Stimulated activated CD4-positive, alpha-beta T cell treated with anti-CD3 and anti-CD28 coated beads, Interleukin-1b, Interleukin-23, amount 100 ng/mL, for 48 hours (primary cell): ENCODE results near the gene CTR9.
"Not testable (repeated sequence)": the region's sequence is repeated elsewhere in the genome, so short reads cannot be mapped to it uniquely, and the experiment has no call there.

Experiments used
- DNase-seq: peaks from one replicate; pipeline ENCODE4 v3.0.0-alpha.2; 2020

Gene CTR9

GRCh38 chr11:10784232-10785145 lies 33.4 kb downstream of the CTR9 start:
- DNase-seq = no peak

- no peak for DNase-seq
These were observed 34.1 kb downstream of the CTR9 start for GRCh38 chr11:10785146-10785474.

- no peak for DNase-seq
These were observed 35.4 kb downstream of the CTR9 start for GRCh38 chr11:10786451-10786850.

GRCh38 chr11:10792385-10793068 lies 41.5 kb downstream of the CTR9 start:
- peak; percentile 83 for DNase-seq

DNA sequence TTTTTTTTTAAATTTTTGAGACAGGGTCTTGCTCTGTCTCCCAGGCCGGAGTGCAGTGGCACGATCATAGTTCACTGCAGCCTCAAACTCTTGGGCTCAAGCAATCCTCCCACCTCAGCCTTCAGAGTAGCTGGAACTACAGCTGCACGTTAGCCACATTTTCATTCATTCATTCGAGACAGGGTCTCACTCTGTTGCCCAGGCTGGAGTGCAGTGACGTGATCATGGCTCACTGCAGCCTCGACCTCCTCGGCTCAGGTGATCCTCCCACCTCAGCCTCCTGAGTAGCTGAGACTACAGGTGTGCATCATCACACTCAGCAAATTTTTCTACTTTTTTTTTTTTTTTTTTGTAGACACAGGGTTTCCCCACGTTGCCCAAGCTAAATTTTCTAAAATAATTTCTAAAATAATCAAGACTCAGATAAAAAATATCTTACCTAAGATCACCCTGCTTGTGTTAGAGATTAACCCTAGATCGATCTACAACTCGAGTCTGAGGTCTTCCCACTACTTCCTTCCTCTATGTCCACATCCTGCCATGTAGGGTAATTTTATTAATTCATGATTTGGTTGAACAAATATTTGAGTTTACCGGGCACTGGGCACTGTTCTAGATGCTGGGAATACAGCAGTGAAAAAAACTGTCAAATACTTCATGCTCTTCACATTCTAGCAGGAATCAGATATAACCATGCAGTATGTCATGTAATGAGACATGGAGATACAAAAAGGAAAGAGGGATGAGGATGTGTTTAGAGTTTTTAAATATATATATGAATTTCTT lies 42.6 kb downstream of the CTR9 start:
- DNase-seq = no peak

DNA sequence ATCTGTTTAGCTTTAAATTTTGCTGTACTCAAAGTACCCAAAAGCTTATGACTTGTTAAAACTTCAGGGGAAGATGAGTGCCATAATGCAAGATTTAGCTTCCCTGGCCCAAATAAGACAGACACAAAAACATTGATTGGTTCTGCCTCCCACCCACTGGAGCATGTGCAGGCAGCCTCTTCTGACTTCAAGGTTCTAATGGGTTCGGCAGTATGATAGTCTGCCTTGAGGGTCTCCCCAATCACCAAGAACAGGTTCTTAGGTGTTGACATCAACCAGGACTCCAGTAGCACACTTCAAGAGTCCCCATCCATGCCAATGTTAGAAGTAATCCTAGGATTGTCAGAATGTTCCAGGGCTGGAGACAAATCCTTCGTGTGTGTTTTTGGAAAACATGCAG lies 45.1 kb downstream of the CTR9 start:
- DNase-seq = no peak

GRCh38 chr11:10797001-10797400 lies 46.0 kb downstream of the CTR9 start:
- no peak for DNase-seq

DNA sequence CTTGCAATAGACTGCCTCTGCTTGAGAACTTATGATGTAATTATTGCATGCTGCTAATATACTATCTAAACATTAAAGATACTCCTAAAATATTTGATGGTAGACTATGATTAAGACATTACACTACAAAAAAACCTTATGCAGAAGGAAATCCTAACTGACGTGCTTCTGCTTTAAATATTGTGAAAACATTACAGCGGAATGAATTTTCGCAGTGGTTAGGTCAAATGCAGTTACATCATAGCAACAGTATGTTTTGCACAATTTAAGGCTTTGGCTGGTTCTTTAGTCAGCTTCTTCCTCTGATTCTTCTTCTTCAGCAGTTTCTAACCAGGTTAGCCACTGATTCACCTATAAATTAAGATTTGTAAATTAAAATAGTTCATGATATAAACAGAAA lies 46.5 kb downstream of the CTR9 start:
- DNase-seq = no peak

DNA sequence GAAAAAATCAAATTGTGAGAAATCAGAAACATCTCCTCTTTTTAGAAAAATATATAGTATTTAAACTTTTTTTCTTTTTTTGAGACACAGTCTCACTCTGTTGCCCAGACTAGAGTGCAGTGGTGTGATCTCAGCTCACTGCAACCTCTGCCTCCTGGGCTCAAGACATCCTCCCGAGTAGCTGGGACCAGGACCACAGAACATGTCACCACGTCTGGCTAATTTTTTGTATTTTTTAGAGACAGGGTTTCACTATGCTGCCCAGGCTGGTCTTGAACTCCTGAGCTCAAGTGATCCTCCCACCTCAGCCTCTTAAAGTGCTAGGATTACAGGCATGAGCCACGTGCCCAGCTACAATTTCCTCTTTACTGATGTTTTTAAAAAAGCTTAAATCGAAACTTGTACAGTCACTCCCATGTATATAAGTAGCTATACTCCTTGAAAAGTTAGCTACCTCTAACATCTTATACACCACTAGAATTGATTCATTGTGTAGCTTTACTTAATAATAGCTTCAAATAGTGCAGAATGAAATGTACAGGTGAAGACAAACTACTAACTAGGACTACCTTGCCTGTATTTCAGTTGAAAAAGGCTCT lies 47.4 kb downstream of the CTR9 start:
- no peak for DNase-seq

DNA sequence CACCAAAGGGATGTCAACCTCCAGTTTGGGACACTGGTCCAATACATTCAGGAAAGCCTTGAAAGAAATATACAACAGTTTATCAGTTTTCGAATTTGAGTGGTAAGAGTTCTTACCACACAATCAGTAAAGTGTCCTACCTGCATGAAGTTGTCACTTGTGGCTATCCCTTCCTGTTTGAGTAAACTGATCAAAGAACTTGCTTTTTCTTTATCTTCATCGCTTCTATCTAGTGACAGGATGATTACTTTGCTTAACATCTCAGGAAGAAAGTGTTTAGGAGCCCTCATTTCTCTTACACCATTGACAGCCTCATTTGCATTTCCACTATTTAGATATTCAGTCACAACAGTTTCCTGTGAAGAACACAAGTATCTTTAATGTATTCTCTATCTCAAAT lies 49.2 kb downstream of the CTR9 start:
- no peak for DNase-seq

DNA sequence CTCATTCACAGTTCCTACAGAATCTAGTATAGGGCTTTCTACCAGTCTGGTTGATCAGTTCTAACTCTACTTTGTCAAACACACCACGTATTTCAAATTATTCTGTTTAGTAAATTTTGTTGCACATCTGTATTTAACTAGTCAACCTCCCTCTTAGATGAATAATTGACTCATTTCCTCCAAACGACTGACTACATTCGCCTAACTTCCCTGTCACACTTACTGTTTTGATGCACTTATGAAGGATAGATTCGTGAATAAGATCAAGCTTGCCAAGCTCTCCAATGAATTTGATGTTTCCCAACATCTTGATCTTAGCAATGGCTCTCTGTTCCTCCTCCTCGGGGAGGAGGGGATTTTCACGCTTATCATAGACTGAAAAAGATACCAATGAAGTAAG lies 52.6 kb downstream of the CTR9 start:
- no peak for DNase-seq

- DNase-seq = no peak
These were observed 54.7 kb downstream of the CTR9 start for GRCh38 chr11:10805741-10806140.

DNA sequence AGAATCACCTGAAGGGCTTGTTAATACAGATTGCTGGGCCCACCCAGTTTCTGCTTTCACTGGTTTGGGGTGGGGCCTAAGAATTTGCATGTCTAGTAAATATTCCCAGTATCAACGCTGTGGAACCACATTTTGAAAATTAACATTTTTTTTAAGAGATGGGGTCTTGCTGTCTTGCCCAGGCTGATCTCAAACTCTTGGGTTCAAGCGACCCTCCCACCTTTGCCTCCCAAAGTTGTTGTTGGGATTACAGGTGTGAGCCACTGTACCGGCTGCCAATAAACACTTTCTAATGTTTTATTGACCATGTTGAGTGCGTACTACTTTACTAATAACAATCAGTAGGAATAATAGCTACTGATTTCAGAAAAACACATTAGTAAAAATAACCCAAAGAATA lies 55.2 kb downstream of the CTR9 start:
- no peak for DNase-seq

- DNase-seq = peak; percentile 48
These were observed 56.6 kb downstream of the CTR9 start for GRCh38 chr11:10807493-10808234.

DNA sequence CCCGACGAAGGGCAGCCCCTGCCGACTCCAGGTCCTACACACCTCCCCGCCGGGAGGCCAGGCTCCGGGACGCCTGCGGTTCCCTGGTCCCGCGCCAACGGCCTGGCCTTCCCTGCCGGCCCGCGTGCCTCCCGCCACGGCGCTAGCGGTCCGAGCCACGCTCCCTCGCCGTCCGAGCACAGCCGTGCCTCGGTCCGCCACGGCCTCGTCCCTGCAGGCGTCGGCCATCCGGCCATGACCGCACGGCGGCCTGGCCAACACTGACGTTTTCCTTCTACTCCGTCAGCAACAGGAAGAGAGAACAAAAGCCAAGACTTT lies 57.1 kb downstream of the CTR9 start:
- no peak for DNase-seq

DNA sequence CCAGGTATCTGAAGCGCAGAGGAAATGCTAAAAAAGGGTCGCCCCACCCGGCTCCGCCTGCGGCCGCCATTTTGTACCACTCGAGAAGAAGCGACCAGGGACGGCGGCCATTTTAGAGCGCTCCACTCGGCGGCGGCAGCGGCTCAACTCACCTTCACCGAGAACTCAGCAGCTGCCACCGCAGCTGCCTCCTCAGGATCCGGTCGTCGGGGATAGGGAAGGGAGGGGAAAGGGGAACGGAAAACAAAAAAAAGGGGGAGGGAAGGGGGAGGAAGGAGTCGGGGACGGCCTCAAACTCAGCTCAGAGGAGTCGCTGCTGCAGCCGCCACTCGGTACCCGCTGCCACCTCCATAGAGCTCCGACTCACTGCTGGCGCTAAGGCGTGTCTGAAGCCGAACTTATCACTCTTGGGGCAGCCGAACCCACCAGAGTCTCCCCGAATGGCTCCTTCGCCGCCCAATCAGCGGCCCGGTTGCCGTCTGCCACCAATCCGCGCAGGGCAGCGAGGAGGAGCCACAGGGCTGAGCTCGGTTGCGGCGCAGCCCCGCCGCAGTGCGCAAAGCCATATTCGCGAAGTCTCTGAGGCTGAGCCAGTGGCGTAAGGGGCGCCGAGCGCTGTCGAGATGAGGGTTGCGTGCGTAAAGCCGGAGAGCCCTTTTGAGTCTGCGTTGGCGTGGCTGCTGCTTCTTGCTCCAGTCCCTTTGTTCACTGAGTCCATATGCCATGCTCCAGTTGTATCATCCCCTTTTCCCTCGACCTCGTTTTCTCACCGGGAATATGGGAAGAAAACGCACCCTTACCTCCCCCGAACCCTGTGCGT lies 57.7 kb downstream of the CTR9 start, which contains the start of gene EIF4G2:
EIF4G2 (minus strand) TSS at position 374 of the 820 bp plus-strand sequence.
- DNase-seq = peak; percentile 98

DNA sequence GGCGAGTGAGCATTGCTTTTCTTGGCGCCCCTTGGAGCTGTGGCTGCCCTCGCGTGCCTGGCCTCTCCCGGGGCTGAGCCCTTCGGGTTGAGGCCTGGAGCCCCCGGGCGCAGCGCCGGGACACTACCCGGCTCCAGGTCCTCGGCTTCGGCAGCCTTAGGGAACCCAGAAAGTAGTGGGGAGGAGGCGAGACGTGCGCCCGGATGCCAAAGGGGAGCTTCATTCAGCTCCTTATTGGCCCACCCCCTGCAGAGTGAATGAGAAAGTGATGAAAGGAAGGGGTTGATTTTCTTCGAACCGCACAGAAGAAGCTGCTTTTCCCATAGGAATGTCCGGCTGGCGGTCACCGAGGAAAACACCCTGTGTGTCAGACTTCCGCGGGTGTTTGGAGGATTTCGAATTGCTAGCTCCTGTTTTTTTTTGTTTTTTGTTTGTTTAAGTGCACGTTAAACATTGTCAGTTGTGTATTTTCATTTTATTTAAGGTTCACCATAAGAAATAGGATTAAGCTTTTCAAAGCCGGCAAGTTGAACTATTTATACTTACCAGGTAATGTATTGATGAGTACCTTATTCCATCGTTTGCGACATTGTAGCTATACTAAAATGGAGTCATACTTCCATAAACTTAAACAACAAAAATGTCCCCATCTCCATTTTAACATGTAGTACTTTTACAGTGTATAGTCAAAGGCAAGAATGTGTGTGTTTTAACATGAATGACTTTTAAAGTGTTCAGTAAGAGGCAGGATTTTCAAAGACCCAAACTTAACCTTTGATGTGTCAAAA lies 58.5 kb downstream of the CTR9 start:
- peak; percentile 41 for DNase-seq

- DNase-seq = no peak
These were observed 62.9 kb downstream of the CTR9 start for GRCh38 chr11:10813945-10814344.

DNA sequence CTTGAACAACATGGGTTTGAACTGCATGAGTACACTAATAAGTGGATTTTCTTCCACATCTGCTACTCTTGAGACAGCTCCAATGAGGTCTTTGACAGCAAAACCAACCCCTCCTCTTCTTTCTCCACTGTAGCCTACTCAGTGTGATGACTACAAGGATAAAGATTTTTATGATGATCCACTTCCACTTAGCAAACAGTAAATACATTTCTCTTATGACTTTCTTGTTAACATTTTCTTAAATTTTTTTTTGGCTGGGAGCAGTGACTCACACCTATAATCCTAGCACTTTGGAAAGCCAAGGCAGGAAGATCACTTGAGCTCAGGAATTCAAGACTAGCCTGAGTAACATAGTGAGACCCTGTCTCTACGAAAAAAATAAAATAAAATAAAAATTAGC lies 67.5 kb downstream of the CTR9 start:
- no peak for DNase-seq

DNA sequence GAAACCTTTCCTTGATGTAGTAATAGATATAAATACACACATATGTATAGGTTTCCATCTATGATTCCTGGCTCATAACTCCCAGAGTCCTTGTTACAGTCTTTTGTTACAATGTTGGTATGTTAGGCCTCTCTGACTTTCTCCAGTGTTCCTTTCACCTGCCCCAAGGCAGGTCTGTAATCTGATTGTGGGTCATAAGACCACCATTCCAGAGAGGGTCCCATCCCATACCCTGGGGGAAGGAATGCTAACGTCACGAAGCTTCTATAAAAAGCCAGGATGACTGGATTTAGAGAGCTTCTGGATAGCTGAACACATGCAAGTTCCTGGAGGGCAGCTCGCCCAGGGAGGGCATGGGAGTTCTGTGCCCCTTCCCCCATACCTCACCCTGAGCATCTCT lies 71.4 kb downstream of the CTR9 start:
- DNase-seq = not testable (repeated sequence)

- no peak for DNase-seq
These were observed 72.1 kb downstream of the CTR9 start for GRCh38 chr11:10823152-10823579.
